Colonic mucosa (tissue), 4 donors: ENCODE results near the gene MRFAP1L1. TPM values are rescaled to one million over a fixed set of nuclear protein-coding genes. Genes with fewer than 3 reads are reported as not detected.

Experiments used
- DNase-seq: peaks from one replicate; pipeline ENCODE4 v3.0.0-alpha.2; 2020
- H3K27ac ChIP-seq: fragments of 200-600 bp; one replicate; pipeline ENCODE4 v1.8.0; 2021
- H3K27me3 ChIP-seq: fragments of 200-600 bp; one replicate; pipeline ENCODE4 v1.8.0; 2021
- H3K36me3 ChIP-seq: fragments of 200-600 bp; one replicate; pipeline ENCODE4 v1.8.0; 2021
- H3K4me1 ChIP-seq: fragments of 200-600 bp; one replicate; pipeline ENCODE4 v1.8.0; 2021; ENCODE audit warnings: mild to moderate bottlenecking
- H3K4me3 ChIP-seq: fragments of 200-600 bp; one replicate; pipeline ENCODE4 v1.8.0; 2021
- H3K9ac ChIP-seq, 2 donors: one replicate each; pipeline ENCODE4 v1.7.0; 2013; ENCODE audit warnings: control low read depth in 2 of 2, low read depth in 2 of 2, low read length in 2 of 2
- H3K9me3 ChIP-seq: fragments of 200-600 bp; one replicate; pipeline ENCODE4 v1.8.0; 2021
- intact Hi-C: fragments of 100-400 bp; cut with DNase I; formaldehyde crosslinking; loops from one replicate; pipeline ENCODE4 v1.14.1; 2022
- total RNA-seq, 2 donors: library from RNA; stranded (reverse); fragmentation: NEBNext Ultra II Directional in 1 of 2; extraction: Animal tissue kit (Norgen Biotek cat#: 25700) in 1 of 2; gene quantifications; one replicate each; pipeline ENCODE4 v1.2.1, GENCODE V29; 2021
- TF ChIP-seq, protein P1 (sequence below): fragments of 200-600 bp; IDR thresholded peaks from one replicate; pipeline ENCODE4 v1.8.0; 2022; ENCODE audit warnings: antibody characterized with exemption, mild to moderate bottlenecking
- donor health status: healthy.
- donor health status: DM: no; HTN: no; CAD: no.
- donor health status: DM: no; HTN: no; CAD: no.

MRFAP1L1 gene
- total RNA-seq, 2 donors from 2014 or later = 33.6 to 37.4 TPM

DNA sequence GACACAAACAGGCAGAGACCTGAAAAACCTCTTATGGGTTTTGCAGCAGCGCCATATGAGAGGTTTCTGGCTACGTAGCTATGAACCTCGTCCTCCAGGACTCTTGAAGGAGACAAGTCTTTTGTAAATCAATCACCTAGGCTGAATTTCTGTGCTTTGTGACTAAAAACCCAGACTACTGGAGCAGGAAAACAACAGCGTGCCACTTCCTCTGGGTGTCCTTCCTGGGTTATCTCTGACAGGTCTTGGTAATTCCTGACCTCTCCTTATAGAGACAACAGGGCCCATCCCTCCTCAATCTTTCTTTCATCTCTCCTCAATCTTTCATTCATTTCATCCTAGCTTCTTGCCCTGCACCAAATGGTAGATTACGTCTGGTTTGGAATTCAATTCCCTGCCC lies 10.3 kb downstream of the MRFAP1L1 start:
- intact Hi-C loops = no loop called here
- no peak overlapping the region for H3K27ac ChIP-seq

DNA sequence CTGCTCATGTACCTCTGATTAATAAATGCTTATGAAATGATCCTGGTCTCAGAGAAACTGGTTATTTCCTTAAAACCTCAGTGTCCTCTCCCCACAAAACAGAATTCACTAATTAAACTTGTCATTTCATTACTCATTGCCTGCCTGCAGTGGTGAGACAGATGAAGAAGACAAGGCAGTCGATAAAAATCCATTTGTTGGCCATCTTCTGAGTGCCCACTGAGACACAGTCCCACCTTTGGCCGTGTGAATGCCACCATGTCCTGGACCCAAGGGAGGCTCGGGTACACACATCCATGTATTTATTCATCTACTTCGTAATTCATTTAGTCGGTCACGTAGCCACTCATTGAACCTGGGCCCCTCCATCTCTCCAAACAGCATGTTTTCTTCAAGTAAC lies 12.5 kb downstream of the MRFAP1L1 start:
- intact Hi-C loops = no loop called here
- Histone ChIP-seq H3K27me3 (no peaks in the 10 kb centered on the region), H3K36me3 (no peaks in the 10 kb centered on the region), H3K9ac (no peak overlapping the region), H3K27ac (no peak overlapping the region), H3K4me1 (peaks cover 9% of the 10 kb centered on the region), H3K4me3 (no peak overlapping the region), H3K9me3 (no peaks in the 10 kb centered on the region)
- TF ChIP-seq, protein P1, sequence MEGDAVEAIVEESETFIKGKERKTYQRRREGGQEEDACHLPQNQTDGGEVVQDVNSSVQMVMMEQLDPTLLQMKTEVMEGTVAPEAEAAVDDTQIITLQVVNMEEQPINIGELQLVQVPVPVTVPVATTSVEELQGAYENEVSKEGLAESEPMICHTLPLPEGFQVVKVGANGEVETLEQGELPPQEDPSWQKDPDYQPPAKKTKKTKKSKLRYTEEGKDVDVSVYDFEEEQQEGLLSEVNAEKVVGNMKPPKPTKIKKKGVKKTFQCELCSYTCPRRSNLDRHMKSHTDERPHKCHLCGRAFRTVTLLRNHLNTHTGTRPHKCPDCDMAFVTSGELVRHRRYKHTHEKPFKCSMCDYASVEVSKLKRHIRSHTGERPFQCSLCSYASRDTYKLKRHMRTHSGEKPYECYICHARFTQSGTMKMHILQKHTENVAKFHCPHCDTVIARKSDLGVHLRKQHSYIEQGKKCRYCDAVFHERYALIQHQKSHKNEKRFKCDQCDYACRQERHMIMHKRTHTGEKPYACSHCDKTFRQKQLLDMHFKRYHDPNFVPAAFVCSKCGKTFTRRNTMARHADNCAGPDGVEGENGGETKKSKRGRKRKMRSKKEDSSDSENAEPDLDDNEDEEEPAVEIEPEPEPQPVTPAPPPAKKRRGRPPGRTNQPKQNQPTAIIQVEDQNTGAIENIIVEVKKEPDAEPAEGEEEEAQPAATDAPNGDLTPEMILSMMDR = no peak
- DNase-seq = no peak

More for the DNA sequence above, 10.3 kb downstream of the MRFAP1L1 start:
- Histone ChIP-seq H3K4me3 (no peak overlapping the region), H3K9ac (no peak overlapping the region), H3K27me3 (no peaks in the 10 kb centered on the region), H3K9me3 (no peaks in the 10 kb centered on the region), H3K4me1 (peaks cover 6% of the 10 kb centered on the region), H3K36me3 (no peaks in the 10 kb centered on the region)
- DNase-seq = no peak
- TF ChIP-seq, protein P1 = no peak

DNA sequence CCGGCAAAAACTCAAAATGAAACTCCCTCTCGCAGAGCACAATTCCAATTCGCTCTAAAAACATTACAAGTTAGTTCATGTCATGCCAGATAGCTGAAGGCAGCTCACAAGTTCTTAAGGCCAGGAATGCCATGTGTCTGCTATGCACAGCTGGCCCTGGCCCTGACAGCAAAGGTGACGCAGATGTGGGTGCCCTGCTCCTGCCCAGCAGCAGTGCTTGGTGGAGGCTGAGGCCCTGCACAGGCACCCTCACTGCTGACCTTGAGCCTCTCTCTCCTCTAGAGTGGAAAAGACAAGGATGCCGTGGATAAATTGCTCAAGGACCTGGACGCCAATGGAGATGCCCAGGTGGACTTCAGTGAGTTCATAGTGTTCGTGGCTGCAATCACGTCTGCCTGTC lies 13.1 kb downstream of the MRFAP1L1 start:
- H3K4me1 ChIP-seq = peaks cover 9% of the 10 kb centered on the region
- no peaks in the 10 kb centered on the region for H3K36me3 ChIP-seq
- TF ChIP-seq, protein P1 = no peak
- no peak for DNase-seq
- H3K9me3 ChIP-seq = no peaks in the 10 kb centered on the region
- intact Hi-C loops = no loop called here
- peak overlapping the region in 1 of 2 donors; percentile 24 for H3K9ac ChIP-seq
- peak overlapping the region; percentile 62 for H3K27ac ChIP-seq
- no peak overlapping the region for H3K4me3 ChIP-seq
- H3K27me3 ChIP-seq = no peaks in the 10 kb centered on the region

DNA sequence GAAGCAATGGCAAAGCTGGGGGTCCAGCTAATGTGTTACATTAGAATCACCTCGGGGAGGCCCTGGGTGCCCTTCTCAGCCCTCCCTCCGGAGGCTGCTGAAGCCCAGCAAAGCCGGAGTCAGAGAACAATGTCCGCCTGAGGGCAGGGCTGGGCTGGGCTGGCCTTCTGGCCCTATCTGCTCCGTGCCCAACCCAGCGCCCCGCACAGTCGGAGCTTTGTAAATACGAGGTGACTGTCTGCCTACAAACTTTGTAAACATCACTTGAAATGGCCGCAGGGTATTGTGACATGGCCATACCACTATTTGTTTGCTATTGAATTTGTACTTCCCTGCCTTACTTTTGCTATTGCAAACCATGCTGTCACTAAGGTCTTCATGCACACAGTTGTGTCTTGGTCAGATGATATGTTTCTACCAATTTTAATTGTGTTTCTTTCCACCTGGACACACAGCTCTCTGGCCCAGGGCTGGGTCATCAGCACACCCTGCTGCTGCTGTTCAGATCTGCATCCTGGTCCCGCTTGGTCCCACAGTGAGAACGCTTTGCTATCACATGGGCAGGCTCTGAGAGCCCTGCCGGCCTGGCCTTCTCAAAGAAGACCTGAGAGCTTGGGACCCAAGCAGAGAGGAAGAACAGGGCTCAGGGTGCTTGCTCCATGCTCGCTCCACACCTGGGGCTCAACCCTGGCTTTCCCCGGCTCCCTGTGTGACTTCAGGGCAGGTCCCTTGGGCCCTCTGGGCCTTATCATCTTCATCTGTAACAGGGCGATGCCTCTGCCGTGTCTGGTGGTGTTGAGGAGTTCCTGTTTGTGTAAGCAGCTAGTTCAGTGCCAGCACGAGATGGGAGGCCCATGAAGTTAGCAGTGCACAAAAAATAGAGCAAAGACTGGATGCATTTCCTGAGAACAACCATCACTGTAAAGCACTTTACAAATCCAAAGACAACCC lies 13.7 kb downstream of the MRFAP1L1 start:
- Histone ChIP-seq H3K36me3 (no peaks in the 10 kb centered on the region), H3K27me3 (no peaks in the 10 kb centered on the region), H3K9ac (peak overlapping the region in 1 of 2 donors; percentile 36), H3K27ac (peak overlapping the region; percentile 62), H3K4me3 (no peak overlapping the region), H3K4me1 (peaks cover 9% of the 10 kb centered on the region), H3K9me3 (no peaks in the 10 kb centered on the region)
- TF ChIP-seq, protein P1 = no peak
- intact Hi-C loops = no loop called here
- DNase-seq = peak; percentile 77

DNA sequence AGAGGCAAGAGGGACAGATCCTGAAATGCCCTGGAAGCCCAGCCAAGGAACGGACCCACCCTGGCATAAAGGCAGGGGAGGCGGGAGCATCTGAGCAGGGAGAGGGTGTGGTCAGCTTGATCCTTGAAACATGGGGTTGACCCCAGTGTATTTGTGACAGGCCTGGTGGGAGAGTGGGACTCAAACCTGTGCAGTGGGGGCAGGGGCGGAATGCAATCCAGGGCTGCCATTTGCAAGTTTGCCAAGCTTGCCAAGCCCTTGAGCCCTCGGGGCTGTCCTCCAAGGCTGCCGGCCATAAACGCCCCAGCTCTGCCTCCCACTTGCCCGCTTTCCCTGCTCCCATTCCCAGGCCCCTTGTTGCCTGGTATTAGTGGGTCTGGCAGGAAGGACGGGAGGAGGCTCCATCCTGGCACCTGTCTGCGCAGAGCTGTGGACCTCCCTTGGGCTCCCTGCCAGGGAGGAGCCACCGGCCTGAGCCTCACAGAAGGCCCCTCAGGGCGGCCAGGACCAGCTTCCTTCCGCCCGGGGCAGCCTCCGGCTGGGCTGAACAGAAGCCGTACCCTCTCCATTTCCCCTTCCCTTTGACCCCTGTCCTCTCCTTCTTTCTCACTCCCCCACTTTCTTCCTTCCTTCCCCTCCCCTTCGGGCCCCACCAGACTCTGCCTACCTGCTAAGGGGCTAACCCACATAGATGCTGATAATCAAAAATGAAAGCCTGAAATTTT lies 15.3 kb downstream of the MRFAP1L1 start:
- peaks cover 9% of the 10 kb centered on the region for H3K4me1 ChIP-seq
- no peaks in the 10 kb centered on the region for H3K27me3 ChIP-seq
- H3K27ac ChIP-seq = peak overlapping the region; percentile 53
- intact Hi-C loops = no loop called here
- H3K4me3 ChIP-seq = peak overlapping the region; percentile 10
- TF ChIP-seq, protein P1 = no peak
- H3K36me3 ChIP-seq = no peaks in the 10 kb centered on the region
- DNase-seq = no peak
- no peak overlapping the region for H3K9ac ChIP-seq
- H3K9me3 ChIP-seq = no peaks in the 10 kb centered on the region
